Neural cell (in vitro differentiated cells): ENCODE results near the gene CAPNS2. TPM values are rescaled to one million over a fixed set of nuclear protein-coding genes. Genes with fewer than 3 reads are reported as not detected.
"Not testable (repeated sequence)": the region's sequence is repeated elsewhere in the genome, so short reads cannot be mapped to it uniquely, and the experiment has no call there.

Experiments used
- H2AFZ ChIP-seq: fragments of 200-600, 300-800 bp; sonication (generic), shearing (Covaris generic); 2 replicates; pipeline ENCODE4 v1.6.0; 2014; ENCODE audit warnings: low read depth, mild to moderate bottlenecking, antibody characterized with exemption, low read length, moderate library complexity
- H3F3A ChIP-seq: fragments of 200-600 bp; shearing (Covaris generic); 2 replicates; pipeline ENCODE4 v1.6.1; 2016; ENCODE audit warnings: mild to moderate bottlenecking, moderate library complexity, mixed read lengths, antibody characterized with exemption, low read length; ENCODE audit not compliant: insufficient read depth, poor library complexity, severe bottlenecking
- H3K27ac ChIP-seq: fragments of 200-600, 300-800 bp; sonication (generic), shearing (Covaris generic); 2 replicates; pipeline ENCODE4 v1.5.1; 2014; ENCODE audit warnings: mild to moderate bottlenecking, low read length, moderate library complexity
- H3K27me3 ChIP-seq: fragments of 300-800, 200-600 bp; sonication (generic), shearing (Covaris generic); 2 replicates; pipeline ENCODE4 v1.6.0; 2014; ENCODE audit warnings: mild to moderate bottlenecking, low read depth, low read length, moderate library complexity; ENCODE audit not compliant: insufficient read depth
- H3K36me3 ChIP-seq: fragments of 300-800, 200-600 bp; sonication (generic), shearing (Covaris generic); 2 replicates; pipeline ENCODE4 v1.5.1; 2014; ENCODE audit warnings: mild to moderate bottlenecking, antibody characterized with exemption, low read length, moderate library complexity; ENCODE audit not compliant: insufficient read depth
- H3K4me2 ChIP-seq: fragments of 300-800, 200-600 bp; sonication (generic), shearing (Covaris generic); 2 replicates; pipeline ENCODE4 v1.6.0; 2014; ENCODE audit warnings: mild to moderate bottlenecking, low read length
- H3K4me3 ChIP-seq: fragments of 300-800, 200-600 bp; sonication (generic), shearing (Covaris generic); 2 replicates; pipeline ENCODE4 v1.5.1; 2014; ENCODE audit warnings: mild to moderate bottlenecking, low read length, moderate library complexity
- H3K79me2 ChIP-seq: fragments of 200-600 bp; shearing (Covaris generic); replicated peaks from 2 replicates; pipeline ENCODE4 v1.6.0; 2014; ENCODE audit warnings: mild to moderate bottlenecking, low read length, moderate library complexity; ENCODE audit not compliant: insufficient read depth
- H3K9ac ChIP-seq: fragments of 300-800, 200-600 bp; sonication (generic), shearing (Covaris generic); 2 replicates; pipeline ENCODE4 v1.6.1; 2016; ENCODE audit warnings: mild to moderate bottlenecking, low read length, mixed read lengths
- H3K9me2 ChIP-seq: fragments of 200-600 bp; shearing (Covaris generic); 2 replicates; pipeline ENCODE4 v1.6.1; 2016; ENCODE audit warnings: mild to moderate bottlenecking, low read length, mixed read lengths; ENCODE audit not compliant: insufficient read depth
- H3K9me3 ChIP-seq: fragments of 200-600, 300-800 bp; sonication (generic), shearing (Covaris generic); 2 replicates; pipeline ENCODE4 v1.6.1; 2016; ENCODE audit warnings: mild to moderate bottlenecking, mixed run types, low read length, moderate library complexity, mixed read lengths
- H4K20me1 ChIP-seq: fragments of 200-600 bp; shearing (Covaris generic); 2 replicates; pipeline ENCODE4 v1.6.1; 2016; ENCODE audit warnings: mild to moderate bottlenecking, mixed run types; ENCODE audit not compliant: insufficient read depth
- MXI1 ChIP-seq: fragments of 450-650 bp; conservative IDR thresholded peaks from 2 replicates; pipeline ENCODE4 v1.6.1; 2014; ENCODE audit warnings: antibody characterized with exemption, mild to moderate bottlenecking; ENCODE audit not compliant: poor library complexity, severe bottlenecking
- POLR2AphosphoS5 ChIP-seq: IDR thresholded peaks from 2 replicates; pipeline ENCODE4 v1.6.1; 2012
- RAD21 ChIP-seq: fragments of 450-650 bp; conservative IDR thresholded peaks from 2 replicates; pipeline ENCODE4 v1.6.1; 2014; ENCODE audit warnings: antibody characterized with exemption, mild to moderate bottlenecking, moderate library complexity
- SMC3 ChIP-seq: fragments of 450-650 bp; conservative IDR thresholded peaks from 2 replicates; pipeline ENCODE4 v1.6.1; 2014; ENCODE audit warnings: antibody characterized with exemption, mild to moderate bottlenecking, moderate library complexity; ENCODE audit not compliant: poor library complexity
- polyA plus RNA-seq: library from polyadenylated mRNA; depleted of rRNA; stranded (reverse); fragments of >200 nt; gene quantifications from 2 replicates; pipeline ENCODE4 v1.2.3, GENCODE V29; 2014
- TF ChIP-seq, protein P1 (sequence below): IDR thresholded peaks from 2 replicates; pipeline ENCODE4 v1.6.1; 2012; ENCODE audit warnings: borderline replicate concordance

The CAPNS2 gene
- polyA plus RNA-seq, 1 donor from 2014 or later = not detected

- Histone ChIP-seq H3K36me3 (no peaks in the 10 kb centered on the region), H4K20me1 (no peaks in the 10 kb centered on the region), H3K9me2 (no peaks in the 10 kb centered on the region), H3K79me2 (no peaks in the 10 kb centered on the region), H3K4me3 (no peak overlapping the region), H2AFZ (no peak overlapping the region), H3F3A (no peaks in the 10 kb centered on the region), H3K9ac (no peak overlapping the region), H3K27ac (no peak overlapping the region), H3K27me3 (no peaks in the 10 kb centered on the region), H3K9me3 (no peaks in the 10 kb centered on the region), H3K4me2 (no peak overlapping the region)
- no peak for TF ChIP-seq RAD21
- no peak for TF ChIP-seq SMC3
- TF ChIP-seq POLR2AphosphoS5 = no peak
- TF ChIP-seq, protein P1, sequence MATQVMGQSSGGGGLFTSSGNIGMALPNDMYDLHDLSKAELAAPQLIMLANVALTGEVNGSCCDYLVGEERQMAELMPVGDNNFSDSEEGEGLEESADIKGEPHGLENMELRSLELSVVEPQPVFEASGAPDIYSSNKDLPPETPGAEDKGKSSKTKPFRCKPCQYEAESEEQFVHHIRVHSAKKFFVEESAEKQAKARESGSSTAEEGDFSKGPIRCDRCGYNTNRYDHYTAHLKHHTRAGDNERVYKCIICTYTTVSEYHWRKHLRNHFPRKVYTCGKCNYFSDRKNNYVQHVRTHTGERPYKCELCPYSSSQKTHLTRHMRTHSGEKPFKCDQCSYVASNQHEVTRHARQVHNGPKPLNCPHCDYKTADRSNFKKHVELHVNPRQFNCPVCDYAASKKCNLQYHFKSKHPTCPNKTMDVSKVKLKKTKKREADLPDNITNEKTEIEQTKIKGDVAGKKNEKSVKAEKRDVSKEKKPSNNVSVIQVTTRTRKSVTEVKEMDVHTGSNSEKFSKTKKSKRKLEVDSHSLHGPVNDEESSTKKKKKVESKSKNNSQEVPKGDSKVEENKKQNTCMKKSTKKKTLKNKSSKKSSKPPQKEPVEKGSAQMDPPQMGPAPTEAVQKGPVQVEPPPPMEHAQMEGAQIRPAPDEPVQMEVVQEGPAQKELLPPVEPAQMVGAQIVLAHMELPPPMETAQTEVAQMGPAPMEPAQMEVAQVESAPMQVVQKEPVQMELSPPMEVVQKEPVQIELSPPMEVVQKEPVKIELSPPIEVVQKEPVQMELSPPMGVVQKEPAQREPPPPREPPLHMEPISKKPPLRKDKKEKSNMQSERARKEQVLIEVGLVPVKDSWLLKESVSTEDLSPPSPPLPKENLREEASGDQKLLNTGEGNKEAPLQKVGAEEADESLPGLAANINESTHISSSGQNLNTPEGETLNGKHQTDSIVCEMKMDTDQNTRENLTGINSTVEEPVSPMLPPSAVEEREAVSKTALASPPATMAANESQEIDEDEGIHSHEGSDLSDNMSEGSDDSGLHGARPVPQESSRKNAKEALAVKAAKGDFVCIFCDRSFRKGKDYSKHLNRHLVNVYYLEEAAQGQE = no peak
- TF ChIP-seq MXI1 = no peak
Observed at GRCh38 chr16:55615071-55615470, 48.6 kb downstream of the CAPNS2 start.

DNA sequence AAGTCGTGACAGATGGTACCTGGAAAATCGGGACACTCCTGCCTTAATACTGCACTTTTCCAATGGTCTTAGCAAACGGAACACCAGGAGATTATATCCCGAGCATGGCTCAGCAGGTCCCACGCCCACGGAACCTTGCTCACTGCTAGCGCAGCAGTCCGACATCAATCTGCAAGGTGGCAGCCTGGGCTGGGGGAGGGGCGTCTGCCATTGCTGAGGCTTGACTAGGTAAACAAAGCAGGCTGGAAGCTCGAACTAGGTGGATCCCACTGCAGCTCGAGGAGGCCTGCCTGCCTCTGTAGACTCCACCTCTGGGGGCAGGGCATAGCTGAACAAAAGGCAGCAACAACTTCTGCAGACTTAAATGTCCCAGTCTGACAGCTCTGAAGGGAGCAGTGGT lies 49.2 kb downstream of the CAPNS2 start:
- H3K27ac ChIP-seq = not testable (repeated sequence)

More for the DNA sequence above, 49.2 kb downstream of the CAPNS2 start:
- not testable (repeated sequence) for H3K27me3 ChIP-seq, H3F3A ChIP-seq, H4K20me1 ChIP-seq, H3K4me2 ChIP-seq, H3K4me3 ChIP-seq, H3K9me2 ChIP-seq, H3K79me2 ChIP-seq, H3K9ac ChIP-seq, H3K36me3 ChIP-seq, H2AFZ ChIP-seq, H3K9me3 ChIP-seq

Other genes with a start within 250 kb of the CAPNS2 start
- not detected in 2 replicates for gene IRX6, start 242.5 kb upstream of the CAPNS2 start, polyA plus RNA-seq
- gene MMP2, start 87.5 kb upstream of the CAPNS2 start, polyA plus RNA-seq = 2.5 and 8.1 TPM in 2 replicates
- 0.59 and 0.86 TPM in 2 replicates for gene LPCAT2, start 57.6 kb upstream of the CAPNS2 start, polyA plus RNA-seq
- gene SLC6A2, start 89.3 kb downstream of the CAPNS2 start, polyA plus RNA-seq = not detected in 2 replicates